Measurements from ENCODE around the gene DCAF10.
A peak's percentile ranks its signal among the peaks of the same experiment; 100 is the strongest.
"Not testable (repeated sequence)": the region's sequence is repeated elsewhere in the genome, so short reads cannot be mapped to it uniquely, and the experiment has no call there.

The DCAF10 gene

DNA sequence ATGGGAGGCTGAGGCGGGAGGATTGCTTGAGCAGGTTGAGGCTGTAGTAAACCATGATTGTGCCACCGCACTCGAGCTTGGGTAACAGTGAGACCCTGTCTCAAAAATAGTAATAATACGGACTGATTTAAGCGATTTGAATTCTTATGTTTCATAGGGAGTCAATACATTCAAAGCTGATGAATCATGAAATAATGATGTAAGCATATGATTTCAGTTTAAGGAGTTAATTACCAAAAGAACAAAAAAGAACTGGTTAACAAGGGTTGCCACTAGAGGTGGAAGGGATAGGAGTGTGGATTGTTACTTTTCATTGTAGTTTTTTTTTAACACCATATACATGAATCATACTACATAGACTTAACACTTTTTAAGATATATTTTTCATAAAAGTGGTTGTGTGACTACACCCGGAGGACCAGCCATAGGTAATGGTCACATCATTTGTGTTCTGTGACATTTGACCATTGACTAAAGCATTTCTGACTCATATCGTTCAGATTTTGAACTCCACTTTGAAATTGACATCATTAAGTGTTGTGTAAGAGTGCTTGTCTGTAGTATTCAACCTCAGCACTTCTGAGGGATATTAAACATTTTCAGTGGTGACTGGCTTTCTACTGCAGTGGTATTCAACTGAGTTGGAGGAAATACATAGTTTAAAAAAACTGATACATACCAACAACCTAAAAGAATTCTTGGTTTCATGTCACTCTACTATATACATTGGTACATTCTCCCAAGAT lies 40.0 kb upstream of the DCAF10 start:
- DNase-seq (ENCODE audit: low read depth, low spot score): peak; percentile 55
- TF ChIP-seq, protein P1, sequence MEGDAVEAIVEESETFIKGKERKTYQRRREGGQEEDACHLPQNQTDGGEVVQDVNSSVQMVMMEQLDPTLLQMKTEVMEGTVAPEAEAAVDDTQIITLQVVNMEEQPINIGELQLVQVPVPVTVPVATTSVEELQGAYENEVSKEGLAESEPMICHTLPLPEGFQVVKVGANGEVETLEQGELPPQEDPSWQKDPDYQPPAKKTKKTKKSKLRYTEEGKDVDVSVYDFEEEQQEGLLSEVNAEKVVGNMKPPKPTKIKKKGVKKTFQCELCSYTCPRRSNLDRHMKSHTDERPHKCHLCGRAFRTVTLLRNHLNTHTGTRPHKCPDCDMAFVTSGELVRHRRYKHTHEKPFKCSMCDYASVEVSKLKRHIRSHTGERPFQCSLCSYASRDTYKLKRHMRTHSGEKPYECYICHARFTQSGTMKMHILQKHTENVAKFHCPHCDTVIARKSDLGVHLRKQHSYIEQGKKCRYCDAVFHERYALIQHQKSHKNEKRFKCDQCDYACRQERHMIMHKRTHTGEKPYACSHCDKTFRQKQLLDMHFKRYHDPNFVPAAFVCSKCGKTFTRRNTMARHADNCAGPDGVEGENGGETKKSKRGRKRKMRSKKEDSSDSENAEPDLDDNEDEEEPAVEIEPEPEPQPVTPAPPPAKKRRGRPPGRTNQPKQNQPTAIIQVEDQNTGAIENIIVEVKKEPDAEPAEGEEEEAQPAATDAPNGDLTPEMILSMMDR (IDR thresholded peaks at IDR 0.05; ENCODE audit: low read depth, low read length): no peak
- H3K4me3 ChIP-seq (ENCODE audit: low read depth, low read length): no peak overlapping the region
- in situ Hi-C loops (cut with HindIII; ENCODE audit: low sequenced_read_pairs): no loop called here

DNA sequence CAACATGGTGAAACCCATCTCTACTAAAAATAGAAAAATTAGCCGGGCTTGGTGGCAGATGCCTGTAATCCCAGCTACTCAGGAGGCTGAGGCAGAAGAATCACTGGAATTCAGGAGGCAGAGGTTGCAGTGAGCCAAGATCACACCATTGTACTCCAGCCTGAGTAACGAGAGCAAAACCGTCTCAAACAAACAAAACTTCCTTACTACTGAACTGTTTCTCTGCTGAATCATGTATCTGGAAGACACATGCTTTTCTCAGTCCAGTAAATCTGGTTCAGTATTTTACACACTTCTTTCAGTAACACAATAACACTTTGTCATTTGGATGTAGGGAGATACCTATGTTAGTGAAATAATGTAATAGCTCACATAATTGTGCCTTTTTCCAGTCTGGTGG lies 39.1 kb upstream of the DCAF10 start:
- DNase-seq (ENCODE audit: low read depth, low spot score): peak; percentile 39

DNA sequence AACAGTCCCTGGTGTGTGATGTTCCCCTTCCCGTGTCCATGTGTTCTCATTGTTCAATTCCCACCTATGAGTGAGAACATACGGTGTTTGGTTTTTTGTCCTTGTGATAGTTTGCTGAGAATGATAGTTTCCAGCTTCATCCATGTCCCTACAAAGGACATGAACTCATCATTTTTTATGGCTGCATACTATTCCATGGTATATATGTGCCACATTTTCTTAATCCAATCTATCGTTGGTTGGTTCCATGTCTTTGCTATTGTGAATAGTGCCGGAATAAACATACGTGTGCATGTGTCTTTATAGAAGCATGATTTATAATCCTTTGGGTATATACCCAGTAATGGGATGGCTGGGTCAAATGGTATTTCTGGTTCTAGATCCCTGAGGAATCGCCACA lies 35.3 kb upstream of the DCAF10 start:
- H3K4me3 ChIP-seq (ENCODE audit: low read depth, low read length); DNase-seq (ENCODE audit: low read depth, low spot score); in situ Hi-C loops (cut with HindIII; ENCODE audit: low sequenced_read_pairs): not testable (repeated sequence)

More for the DNA sequence above, 39.1 kb upstream of the DCAF10 start:
- H3K4me3 ChIP-seq (ENCODE audit: low read depth, low read length): no peak overlapping the region
- in situ Hi-C loops (cut with HindIII; ENCODE audit: low sequenced_read_pairs): no loop called here
- TF ChIP-seq, protein P1 (IDR thresholded peaks at IDR 0.05; ENCODE audit: low read depth, low read length): no peak

DNA sequence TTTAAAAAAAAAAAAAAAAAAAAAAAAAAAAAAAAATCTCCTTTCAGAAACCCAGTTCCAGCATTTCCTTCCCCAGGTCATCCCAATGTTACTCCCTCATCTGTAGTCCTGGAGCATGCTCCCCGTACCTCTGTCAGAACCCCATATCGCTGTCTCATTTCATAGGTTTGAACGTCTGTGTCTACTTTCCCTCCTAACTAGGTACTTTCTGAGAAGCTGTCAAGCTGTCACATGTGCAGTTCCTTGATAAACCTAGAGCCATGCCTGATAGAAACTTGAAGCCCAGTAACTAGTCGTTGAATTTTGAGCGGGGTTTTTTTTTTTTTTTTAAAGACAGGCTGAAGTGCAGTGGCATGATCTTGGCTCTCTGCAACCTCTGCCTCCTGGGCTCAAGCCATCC lies 31.3 kb upstream of the DCAF10 start:
- in situ Hi-C loops (cut with HindIII; ENCODE audit: low sequenced_read_pairs): no loop called here
- TF ChIP-seq, protein P1 (IDR thresholded peaks at IDR 0.05; ENCODE audit: low read depth, low read length): no peak
- H3K4me3 ChIP-seq (ENCODE audit: low read depth, low read length): no peak overlapping the region
- no peak for DNase-seq (ENCODE audit: low read depth, low spot score)

DNA sequence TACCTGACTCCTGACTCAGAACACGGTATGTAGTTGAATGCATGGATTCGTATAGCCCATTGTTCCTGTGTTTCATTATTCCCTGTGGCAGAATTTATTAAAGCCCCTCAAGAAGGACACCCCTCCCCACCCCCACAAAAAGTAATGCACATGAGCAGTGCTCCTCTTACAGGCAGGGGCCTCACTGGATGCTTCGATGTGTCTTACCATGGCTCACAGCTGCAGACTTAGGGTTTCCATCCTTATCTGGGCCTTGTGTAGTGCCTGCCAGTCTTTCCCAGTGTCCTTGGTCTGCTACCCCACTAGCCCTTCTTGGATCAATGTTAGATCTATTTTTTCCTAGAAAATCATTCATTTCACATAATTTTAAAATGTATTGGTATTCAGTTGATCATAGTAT lies 30.6 kb upstream of the DCAF10 start:
- no peak overlapping the region for H3K4me3 ChIP-seq (ENCODE audit: low read depth, low read length)
- DNase-seq (ENCODE audit: low read depth, low spot score): no peak
- TF ChIP-seq, protein P1 (IDR thresholded peaks at IDR 0.05; ENCODE audit: low read depth, low read length): no peak
- in situ Hi-C loops (cut with HindIII; ENCODE audit: low sequenced_read_pairs): no loop called here

DNA sequence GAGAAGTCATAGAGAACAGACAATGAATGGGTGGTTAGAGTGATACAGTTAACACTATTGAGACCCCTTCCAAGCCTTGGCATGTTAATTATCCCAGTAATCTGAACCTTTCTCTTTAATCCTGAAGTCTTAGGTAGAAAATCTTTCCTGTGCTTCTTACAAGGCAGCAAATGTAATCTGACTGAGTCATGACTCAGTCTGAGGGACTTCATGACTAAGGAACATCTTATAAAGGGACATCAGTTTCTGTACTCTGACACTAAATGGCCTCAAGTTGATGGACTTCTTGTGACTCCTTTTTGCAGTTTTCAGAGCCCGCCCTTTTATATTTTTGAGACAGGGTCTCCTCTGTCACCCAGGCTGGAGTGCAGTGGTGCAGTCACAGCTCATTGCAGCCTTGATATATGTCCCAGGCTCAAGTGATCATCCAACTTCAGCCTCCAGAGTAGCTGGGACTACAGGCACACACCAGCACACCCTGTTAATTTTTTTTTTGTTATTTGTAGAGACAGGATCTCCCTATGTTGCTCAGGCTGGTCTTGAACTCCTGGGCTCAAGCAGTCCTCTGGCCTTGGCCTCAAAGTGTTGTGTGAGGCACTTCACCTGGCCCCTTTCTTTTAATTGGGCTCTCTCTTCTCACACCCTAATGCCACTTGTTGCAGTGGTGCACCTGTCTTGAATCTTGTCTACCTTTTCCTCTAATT lies 25.2 kb upstream of the DCAF10 start:
- TF ChIP-seq, protein P1 (IDR thresholded peaks at IDR 0.05; ENCODE audit: low read depth, low read length): no peak
- in situ Hi-C loops (cut with HindIII; ENCODE audit: low sequenced_read_pairs): no loop called here
- no peak for DNase-seq (ENCODE audit: low read depth, low spot score)
- H3K4me3 ChIP-seq (ENCODE audit: low read depth, low read length): no peak overlapping the region

DNA sequence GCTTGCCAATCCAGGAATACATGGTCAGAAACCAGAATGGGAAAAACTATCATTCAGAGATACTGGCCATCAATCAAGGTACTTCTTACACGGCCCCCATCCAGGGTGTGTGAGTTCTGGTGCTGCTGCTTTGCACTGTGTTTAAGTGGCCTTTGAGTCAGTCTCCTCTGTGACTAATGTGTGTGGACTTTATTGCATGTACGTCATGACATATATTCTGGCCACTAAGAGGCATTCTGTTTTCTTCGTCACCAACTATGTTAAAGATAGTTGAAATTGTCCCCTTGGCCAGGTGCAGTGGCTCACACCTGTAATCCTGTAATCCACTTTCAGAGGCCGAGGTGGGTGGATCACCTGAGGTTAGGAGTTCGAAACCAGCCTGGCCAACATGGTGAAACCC lies 24.3 kb upstream of the DCAF10 start:
- peak; percentile 25 for DNase-seq (ENCODE audit: low read depth, low spot score)
- in situ Hi-C loops (cut with HindIII; ENCODE audit: low sequenced_read_pairs): no loop called here
- TF ChIP-seq, protein P1 (IDR thresholded peaks at IDR 0.05; ENCODE audit: low read depth, low read length): no peak
- H3K4me3 ChIP-seq (ENCODE audit: low read depth, low read length): no peak overlapping the region
